ENCODE results near the gene NUP62CL. TPM values are rescaled to one million over a fixed set of nuclear protein-coding genes. Genes with fewer than 3 reads are reported as not detected.

Gene NUP62CL, protein sequence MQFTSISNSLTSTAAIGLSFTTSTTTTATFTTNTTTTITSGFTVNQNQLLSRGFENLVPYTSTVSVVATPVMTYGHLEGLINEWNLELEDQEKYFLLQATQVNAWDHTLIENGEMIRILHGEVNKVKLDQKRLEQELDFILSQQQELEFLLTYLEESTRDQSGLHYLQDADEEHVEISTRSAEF
- total RNA-seq (2022; extraction: Qiagen RNA extraction), result 13.4 to 17.9 TPM (median 13.9 TPM) in 5 replicates

DNA sequence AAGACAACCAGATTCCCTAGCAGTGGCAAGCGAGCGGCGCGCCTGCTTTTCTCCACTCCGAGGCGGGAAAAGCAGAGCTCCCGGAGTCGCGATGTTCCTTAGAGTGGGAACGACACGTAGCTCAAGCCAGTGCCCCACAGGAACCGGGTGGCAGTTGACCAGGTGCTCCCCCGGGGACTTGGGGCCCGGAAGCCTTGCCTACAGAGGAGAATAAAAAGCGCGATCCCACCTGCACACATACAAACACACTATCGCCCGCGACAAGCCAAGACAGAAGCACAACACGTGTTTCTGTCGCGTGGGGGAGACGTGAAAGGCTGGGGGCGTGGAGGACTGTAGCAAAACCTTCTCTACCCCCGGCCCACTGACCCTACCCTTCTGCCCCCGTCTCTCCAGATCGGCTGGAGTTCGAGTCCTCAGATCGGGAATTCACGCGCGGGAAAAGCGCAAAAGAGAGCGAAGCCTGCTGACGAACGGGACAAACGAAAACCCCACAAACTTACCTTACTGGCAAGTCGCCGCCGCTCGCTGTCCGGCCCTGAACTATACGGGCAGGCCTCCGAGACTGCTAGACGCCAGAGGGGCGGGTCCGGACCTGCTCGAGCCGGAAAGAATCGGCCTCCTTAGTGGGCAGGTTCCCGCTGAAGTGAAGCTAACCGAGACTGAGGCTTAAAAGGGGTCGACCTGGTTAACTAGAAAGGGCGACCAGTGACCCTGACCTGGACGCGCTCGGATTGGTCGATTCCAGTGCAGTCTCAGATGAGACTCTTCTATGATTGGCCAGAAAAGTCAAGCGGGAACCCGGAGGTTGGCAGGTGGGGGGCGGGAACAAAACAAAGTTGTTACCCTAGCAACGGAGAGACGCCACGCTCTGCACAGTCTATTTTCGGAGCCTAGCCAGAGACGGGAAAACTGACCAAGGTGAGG, at the start of gene NUP62CL, which contains the start of gene DNAAF6:
TSS of gene NUP62CL (minus strand) at position 664 of the 927 bp plus-strand sequence. CDS start 31,287 bp downstream, outside the sequence.
TSS of gene DNAAF6 (plus strand) at position 842 of the 927 bp plus-strand sequence. CDS start 6,265 bp downstream, outside the sequence.

DNA sequence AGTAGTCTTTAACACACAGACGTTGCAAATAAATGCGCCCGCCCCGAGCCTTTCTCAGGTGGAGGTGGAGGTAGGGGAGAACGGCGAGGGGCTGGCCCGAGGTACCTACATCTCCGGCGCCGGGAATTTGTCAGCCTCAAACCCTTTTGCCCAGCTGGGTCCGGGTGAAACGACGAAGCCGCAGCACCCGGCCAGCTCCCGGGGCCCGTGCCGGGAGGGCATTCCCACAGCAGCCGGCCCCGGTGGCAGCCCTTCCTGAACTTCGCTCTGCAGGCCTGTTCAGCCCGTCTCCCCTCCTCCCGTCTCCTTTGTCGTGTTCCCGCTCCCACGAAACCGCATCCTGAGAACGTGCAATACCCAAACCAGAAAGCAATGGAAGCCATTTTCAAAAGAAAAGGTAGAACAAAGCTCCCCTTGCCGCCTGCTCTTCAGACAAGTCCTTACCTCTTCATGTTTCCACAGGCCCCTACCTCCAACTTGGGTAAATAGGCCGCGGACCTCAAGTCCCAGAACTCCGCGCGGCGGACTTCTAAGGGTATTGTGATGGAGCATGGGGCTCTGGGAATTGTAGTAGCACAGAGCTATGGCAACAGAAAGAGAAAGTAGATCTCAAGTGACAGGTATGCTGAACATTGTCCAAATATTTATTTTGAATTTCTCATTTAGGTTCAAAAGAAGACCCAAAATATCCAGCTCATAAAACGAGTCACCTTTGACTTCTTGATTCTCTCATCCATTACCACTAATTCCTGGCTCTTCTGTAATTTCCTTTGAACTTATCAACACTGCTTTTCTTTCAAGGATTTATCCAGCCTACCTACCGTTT, 87.7 kb downstream of the NUP62CL start, which contains the start of gene RBM41:
TSS of gene RBM41 (minus strand) at position 501 of the 826 bp plus-strand sequence. CDS start at position 452, 49 bp downstream.

Other genes with a start within 250 kb of the NUP62CL start
- 28.7 to 42.6 TPM (median 30.1 TPM) in 5 replicates for gene MORC4, start 206.2 kb downstream of the NUP62CL start, total RNA-seq (2022; extraction: Qiagen RNA extraction)
- gene RBM41, start 87.6 kb downstream of the NUP62CL start, total RNA-seq (2022; extraction: Qiagen RNA extraction), result 7.1 to 11.0 TPM (median 9.4 TPM) in 5 replicates
- not detected in 5 replicates for gene DNAAF6, start 178 bp upstream of the NUP62CL start, total RNA-seq (2022; extraction: Qiagen RNA extraction)
- 0.07 to 0.14 TPM (median 0.09 TPM) in 5 replicates for gene FRMPD3, start 243.2 kb upstream of the NUP62CL start, total RNA-seq (2022; extraction: Qiagen RNA extraction)

Measured in A549 treated with Hydrocortisone at 1 μM for 4 hours (cell line).